ENCODE measurements around the gene PTPRM. TPM values are rescaled to one million over a fixed set of nuclear protein-coding genes. Genes with fewer than 3 reads are reported as not detected.
A peak's percentile ranks its signal among the peaks of the same experiment; 100 is the strongest.

The PTPRM gene
- total and polyA plus RNA-seq, 2 experiments from 2014 or later: 30.9 to 62.8 TPM

DNA sequence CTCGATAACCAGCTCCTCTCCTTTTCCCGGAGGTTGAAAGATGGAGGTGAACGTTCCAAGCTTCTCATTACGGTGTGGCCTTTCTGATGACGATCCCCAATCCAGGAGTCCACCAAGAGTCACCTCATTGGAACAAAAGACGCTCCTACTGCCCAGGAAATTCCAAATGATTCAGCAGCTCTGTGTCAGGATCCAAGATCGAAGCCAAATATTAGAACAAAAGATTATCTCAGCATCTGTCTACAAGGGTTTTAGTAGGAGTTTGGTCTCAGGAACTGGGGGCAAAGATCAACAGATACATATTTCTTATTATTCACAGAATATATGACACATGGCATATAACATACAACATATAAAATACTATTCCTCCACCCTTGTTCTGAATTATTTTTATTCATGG is 881.0 kb downstream of the PTPRM start:
- Histone ChIP-seq H4K20me1 (ENCODE audit: insufficient read depth) (no peaks in the 10 kb centered on the region), H3K4me3 (no peak overlapping the region), H3F3A (ENCODE audit: insufficient read depth) (no peaks in the 10 kb centered on the region), H3K27me3 (replicated peaks; ENCODE audit: insufficient read depth) (no peaks in the 10 kb centered on the region; the same call in none of the 2 replicates), H3K79me2 (ENCODE audit: insufficient read depth) (no peaks in the 10 kb centered on the region), H3K9me3 (ENCODE audit: low read depth) (no peaks in the 10 kb centered on the region), H3K27ac (no peak overlapping the region), H3K9ac (no peak overlapping the region), H3K4me1 (ENCODE audit: insufficient read depth) (no peaks in the 10 kb centered on the region), H3K4me2 (ENCODE audit: unreplicated experiment) (no peak overlapping the region), H3K9me2 (ENCODE audit: insufficient read depth) (no peaks in the 10 kb centered on the region), H3K36me3 (ENCODE audit: low read depth) (no peaks in the 10 kb centered on the region), H2AFZ (no peak overlapping the region)
- in situ Hi-C loops (cut with MboI): no loop called here
- 65 to 68% methylated on average over 7 of the region's 7 CpGs for WGBS, 2 experiments (ENCODE audit: low coverage in 1 of 2, low lambda C conversion rate in 2 of 2, missing lambda C conversion rate in 2 of 2)
- TF ChIP-seq EZH2 (IDR thresholded peaks at IDR 0.05; ENCODE audit: insufficient read depth, poor library complexity, severe bottlenecking): no peak
- no peak for TF ChIP-seq EZH2phosphoT487 (IDR thresholded peaks at IDR 0.05; ENCODE audit: insufficient read depth, low read depth)
- no peak for DNase-seq

DNA sequence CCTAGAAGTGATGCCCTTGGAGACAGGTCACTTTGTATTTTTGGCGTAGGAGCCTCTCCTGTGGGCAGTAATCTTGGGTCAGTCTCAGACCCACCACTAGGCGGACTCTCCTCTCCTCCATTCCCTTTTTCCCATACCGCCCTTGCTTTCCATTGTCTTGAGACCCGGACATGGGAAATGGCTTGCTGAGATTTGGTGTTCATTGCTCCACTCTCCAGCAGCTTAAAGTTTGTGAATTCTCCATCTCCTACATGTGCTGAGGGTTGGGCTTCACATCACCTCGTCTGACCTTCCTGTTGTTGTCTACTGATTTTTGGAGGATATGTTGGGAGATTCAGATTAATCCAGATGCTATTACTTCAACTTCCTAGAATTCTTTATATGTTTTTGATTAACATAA is 882.9 kb downstream of the PTPRM start:
- TF ChIP-seq EZH2 (IDR thresholded peaks at IDR 0.05; ENCODE audit: insufficient read depth, poor library complexity, severe bottlenecking): no peak
- no peak for TF ChIP-seq EZH2phosphoT487 (IDR thresholded peaks at IDR 0.05; ENCODE audit: insufficient read depth, low read depth)
- Histone ChIP-seq H3K27ac (no peak overlapping the region), H3K79me2 (ENCODE audit: insufficient read depth) (no peaks in the 10 kb centered on the region), H3F3A (ENCODE audit: insufficient read depth) (no peaks in the 10 kb centered on the region), H3K4me1 (ENCODE audit: insufficient read depth) (no peaks in the 10 kb centered on the region), H3K9ac (no peak overlapping the region), H3K4me2 (ENCODE audit: unreplicated experiment) (no peak overlapping the region), H3K4me3 (no peak overlapping the region), H3K9me3 (ENCODE audit: low read depth) (no peaks in the 10 kb centered on the region), H2AFZ (no peak overlapping the region), H3K36me3 (ENCODE audit: low read depth) (no peaks in the 10 kb centered on the region), H3K27me3 (replicated peaks; ENCODE audit: insufficient read depth) (no peaks in the 10 kb centered on the region; the same call in 1 of the 2 replicates), H3K9me2 (ENCODE audit: insufficient read depth) (no peaks in the 10 kb centered on the region), H4K20me1 (ENCODE audit: insufficient read depth) (no peaks in the 10 kb centered on the region)
- DNase-seq: peak; percentile 35
- in situ Hi-C loops (cut with MboI): no loop called here
- 33 to 34% methylated on average over 5 of the region's 5 CpGs for WGBS, 2 experiments (ENCODE audit: low coverage in 1 of 2, low lambda C conversion rate in 2 of 2, missing lambda C conversion rate in 2 of 2)

DNA sequence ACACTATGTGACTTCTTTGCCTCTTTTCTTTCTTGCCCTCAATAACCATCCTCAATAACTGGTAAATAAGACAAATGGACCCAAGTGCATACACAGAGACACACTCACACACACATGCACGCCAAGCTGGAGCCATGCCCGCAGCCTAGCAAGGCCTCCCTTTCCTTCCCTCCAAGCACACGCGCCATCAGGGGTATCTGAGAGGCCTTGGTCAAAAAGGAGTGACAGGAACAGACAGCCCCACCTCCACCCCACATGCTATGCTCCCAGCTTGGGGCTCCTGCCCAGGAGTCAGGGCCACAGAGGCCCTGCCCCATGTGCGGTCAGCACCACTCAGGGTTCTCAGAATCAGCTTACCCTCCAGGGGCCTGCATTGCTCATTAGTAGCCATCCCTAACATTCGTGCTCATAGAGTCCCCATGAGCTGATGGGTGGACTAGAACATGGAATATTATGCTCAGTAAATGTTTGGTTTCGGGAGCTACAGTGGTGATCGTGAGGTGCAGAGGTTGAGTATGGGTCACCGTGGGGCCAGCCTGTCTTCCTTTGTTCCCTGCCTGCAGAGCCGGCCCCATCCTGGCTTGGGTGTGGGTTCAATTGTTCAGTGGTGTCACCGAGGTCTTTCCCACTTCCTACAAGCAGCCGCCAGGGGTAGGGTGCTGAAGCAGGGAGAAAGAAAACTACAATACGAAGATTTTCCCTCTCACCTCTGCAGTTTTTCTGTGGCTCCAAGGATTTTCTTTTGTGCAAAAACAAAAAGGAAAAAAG is 884.0 kb downstream of the PTPRM start:
- no peak for DNase-seq
- TF ChIP-seq EZH2phosphoT487 (IDR thresholded peaks at IDR 0.05; ENCODE audit: insufficient read depth, low read depth) (no peak), EZH2 (IDR thresholded peaks at IDR 0.05; ENCODE audit: insufficient read depth, poor library complexity, severe bottlenecking) (no peak)
- in situ Hi-C loops (cut with MboI): no loop called here
- WGBS, 2 experiments (ENCODE audit: low coverage in 1 of 2, low lambda C conversion rate in 2 of 2, missing lambda C conversion rate in 2 of 2): 70 to 71% methylated on average over 13 of the region's 13 CpGs
- H3K27ac ChIP-seq: no peak overlapping the region
- H3K4me2 ChIP-seq (ENCODE audit: unreplicated experiment): no peak overlapping the region
- H2AFZ ChIP-seq: no peak overlapping the region
- no peak overlapping the region for H3K4me3 ChIP-seq
- no peaks in the 10 kb centered on the region for H3K4me1 ChIP-seq (ENCODE audit: insufficient read depth)
- no peaks in the 10 kb centered on the region for H3F3A ChIP-seq (ENCODE audit: insufficient read depth)
- no peaks in the 10 kb centered on the region for H4K20me1 ChIP-seq (ENCODE audit: insufficient read depth)
- H3K79me2 ChIP-seq (ENCODE audit: insufficient read depth): no peaks in the 10 kb centered on the region
- H3K36me3 ChIP-seq (ENCODE audit: low read depth): no peaks in the 10 kb centered on the region
- no peaks in the 10 kb centered on the region for H3K9me2 ChIP-seq (ENCODE audit: insufficient read depth)
- H3K9me3 ChIP-seq (ENCODE audit: low read depth): no peaks in the 10 kb centered on the region
- no peak overlapping the region for H3K9ac ChIP-seq
- H3K27me3 ChIP-seq (replicated peaks; ENCODE audit: insufficient read depth): no peaks in the 10 kb centered on the region

DNA sequence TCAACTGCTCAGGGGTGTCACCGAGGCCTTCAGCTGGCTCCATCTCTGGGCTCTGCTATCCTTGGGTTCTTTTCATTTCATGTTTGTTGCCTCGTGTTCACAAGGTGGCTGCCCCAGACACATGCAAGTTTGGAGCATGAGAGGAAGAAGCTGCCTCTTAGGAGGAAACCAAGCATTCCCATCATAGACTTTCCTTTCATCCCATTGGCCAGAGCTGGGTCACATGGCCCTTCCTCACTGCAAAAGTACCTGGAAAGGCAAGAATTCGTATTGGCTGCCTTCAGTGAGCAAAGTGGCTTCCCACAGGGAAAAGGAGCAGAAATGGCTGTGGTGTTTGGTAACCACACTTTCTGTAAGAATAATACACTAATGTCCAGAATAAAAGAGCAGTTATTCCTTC is 886.4 kb downstream of the PTPRM start:
- TF ChIP-seq EZH2phosphoT487 (IDR thresholded peaks at IDR 0.05; ENCODE audit: insufficient read depth, low read depth) (no peak), EZH2 (IDR thresholded peaks at IDR 0.05; ENCODE audit: insufficient read depth, poor library complexity, severe bottlenecking) (no peak)
- Histone ChIP-seq H3K9ac (no peak overlapping the region), H3K4me3 (no peak overlapping the region), H3K9me3 (ENCODE audit: low read depth) (no peaks in the 10 kb centered on the region), H3K4me1 (ENCODE audit: insufficient read depth) (no peaks in the 10 kb centered on the region), H4K20me1 (ENCODE audit: insufficient read depth) (no peaks in the 10 kb centered on the region), H3K79me2 (ENCODE audit: insufficient read depth) (no peaks in the 10 kb centered on the region), H3K27me3 (replicated peaks; ENCODE audit: insufficient read depth) (no peaks in the 10 kb centered on the region), H3K9me2 (ENCODE audit: insufficient read depth) (no peaks in the 10 kb centered on the region), H2AFZ (no peak overlapping the region), H3K27ac (no peak overlapping the region), H3F3A (ENCODE audit: insufficient read depth) (no peaks in the 10 kb centered on the region), H3K4me2 (ENCODE audit: unreplicated experiment) (no peak overlapping the region), H3K36me3 (ENCODE audit: low read depth) (no peaks in the 10 kb centered on the region)
- WGBS, 2 experiments (ENCODE audit: low coverage in 1 of 2, low lambda C conversion rate in 2 of 2, missing lambda C conversion rate in 2 of 2): 37 to 42% methylated on average over 3 of the region's 3 CpGs
- no peak for DNase-seq
- in situ Hi-C loops (cut with MboI): no loop called here
